DND-41 (cell line): ENCODE data around the gene STAG1.

Experiments
- EZH2 ChIP-seq: IDR thresholded peaks from 3 replicates; pipeline ENCODE4 v1.6.1; 2012; ENCODE audit warnings: borderline replicate concordance, low read depth, mild to moderate bottlenecking, moderate library complexity, low read length, inconsistent platforms; ENCODE audit not compliant: severe bottlenecking
- TF ChIP-seq, protein P1 (sequence below): IDR thresholded peaks from 2 replicates; pipeline ENCODE4 v1.5.1; 2012; ENCODE audit warnings: borderline replicate concordance, low read length, moderate library complexity, mild to moderate bottlenecking; ENCODE audit not compliant: poor library complexity, severe bottlenecking; ENCODE audit errors: extremely low read depth

DNA sequence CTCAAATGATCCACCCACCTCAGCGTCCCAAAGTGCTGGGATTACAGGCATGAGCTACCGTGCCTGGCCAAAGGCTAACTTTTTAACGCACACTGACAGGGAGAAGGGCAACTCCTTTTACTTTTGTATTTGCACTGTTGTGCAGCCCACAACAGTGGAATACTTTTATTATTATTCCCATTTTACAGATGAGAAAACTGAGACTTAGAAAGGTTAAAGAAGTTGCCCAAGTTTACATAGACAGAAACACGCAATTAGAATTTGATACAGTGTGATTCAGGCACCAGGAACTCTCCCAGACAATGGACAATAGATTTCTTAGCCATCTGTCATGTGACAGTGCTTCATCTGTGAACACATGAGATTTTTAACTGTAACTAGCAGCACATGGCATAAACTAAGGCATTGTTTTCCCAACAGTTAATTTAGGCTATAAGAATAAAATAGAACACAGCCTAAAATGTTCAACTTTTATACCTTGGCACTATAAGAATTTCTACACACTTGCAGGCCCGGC is 18.8 kb downstream of the STAG1 start:
- TF ChIP-seq, protein P1, sequence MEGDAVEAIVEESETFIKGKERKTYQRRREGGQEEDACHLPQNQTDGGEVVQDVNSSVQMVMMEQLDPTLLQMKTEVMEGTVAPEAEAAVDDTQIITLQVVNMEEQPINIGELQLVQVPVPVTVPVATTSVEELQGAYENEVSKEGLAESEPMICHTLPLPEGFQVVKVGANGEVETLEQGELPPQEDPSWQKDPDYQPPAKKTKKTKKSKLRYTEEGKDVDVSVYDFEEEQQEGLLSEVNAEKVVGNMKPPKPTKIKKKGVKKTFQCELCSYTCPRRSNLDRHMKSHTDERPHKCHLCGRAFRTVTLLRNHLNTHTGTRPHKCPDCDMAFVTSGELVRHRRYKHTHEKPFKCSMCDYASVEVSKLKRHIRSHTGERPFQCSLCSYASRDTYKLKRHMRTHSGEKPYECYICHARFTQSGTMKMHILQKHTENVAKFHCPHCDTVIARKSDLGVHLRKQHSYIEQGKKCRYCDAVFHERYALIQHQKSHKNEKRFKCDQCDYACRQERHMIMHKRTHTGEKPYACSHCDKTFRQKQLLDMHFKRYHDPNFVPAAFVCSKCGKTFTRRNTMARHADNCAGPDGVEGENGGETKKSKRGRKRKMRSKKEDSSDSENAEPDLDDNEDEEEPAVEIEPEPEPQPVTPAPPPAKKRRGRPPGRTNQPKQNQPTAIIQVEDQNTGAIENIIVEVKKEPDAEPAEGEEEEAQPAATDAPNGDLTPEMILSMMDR: no peak
- no peak for TF ChIP-seq EZH2
